ENCODE data around the gene PLCB4.

- TF ChIP-seq CTCF (IDR thresholded peaks at IDR 0.05): no peak
- TF ChIP-seq POLR2A (IDR thresholded peaks at IDR 0.05): no peak
These were observed 319.9 kb downstream of the PLCB4 start for GRCh38 chr20:9388813-9389161.

Measured in testis (tissue), 2 donors.